Panc1 (cell line): ENCODE measurements around the gene ODC1. TPM values are rescaled to one million over a fixed set of nuclear protein-coding genes. Genes with fewer than 3 reads are reported as not detected.

Experiments used
- ATAC-seq: fragments of 200-7000 bp; cut with Tn5 transposase; 2 replicates; pipeline ENCODE4 v1.9.1; 2020; ENCODE audit warnings: mild to moderate bottlenecking, moderate library complexity
- BruUV-seq: library from RNA; stranded (reverse); fragments of 400-500 nt; replicated peaks from 2 replicates; lab custom pipeline; 2021; lab: Mats Ljungman, UMichigan
- CTCF ChIA-PET: fragments of 300-600 bp; sonication (Branson Sonifier 250); formaldehyde crosslinking; loops from one replicate; lab custom pipeline; 2022; ENCODE audit warnings: antibody characterized with exemption; lab: Charles Lee
- POLR2A ChIA-PET: fragments of 300-600 bp; sonication (Branson Sonifier 250); formaldehyde crosslinking; loops from one replicate; lab custom pipeline; 2022; ENCODE audit warnings: antibody characterized with exemption; lab: Charles Lee
- DNase-seq: peaks from one replicate; pipeline ENCODE4 v3.0.0-alpha.2; 2010; ENCODE audit warnings: low read depth, low spot score
- H3K27ac ChIP-seq: 2 replicates; pipeline ENCODE4 v1.5.1; 2011; ENCODE audit warnings: mild to moderate bottlenecking, low read length, inconsistent platforms
- H3K27me3 ChIP-seq: fragments of 200-500 bp; sonication (Bioruptor generic); 2 replicates; pipeline ENCODE4 v1.6.0; 2014; ENCODE audit warnings: low read length, inconsistent platforms; ENCODE audit not compliant: control insufficient read depth, insufficient read depth
- H3K36me3 ChIP-seq: fragments of 200-500 bp; sonication (Bioruptor generic); 2 replicates; pipeline ENCODE4 v1.5.1; 2014; ENCODE audit warnings: inconsistent platforms, mild to moderate bottlenecking, low read length, moderate library complexity; ENCODE audit not compliant: control insufficient read depth, insufficient read depth
- H3K4me1 ChIP-seq: 2 replicates; pipeline ENCODE4 v1.5.1; 2011; ENCODE audit warnings: inconsistent platforms, mild to moderate bottlenecking, low read length, moderate library complexity; ENCODE audit not compliant: control insufficient read depth, insufficient read depth
- H3K4me3 ChIP-seq, 2 experiments: 2 replicates each; pipeline ENCODE4 v1.5.1; 2011 to 2012; ENCODE audit warnings: low read depth in 2 of 2, low read length in 2 of 2, mild to moderate bottlenecking in 2 of 2, inconsistent platforms in 1 of 2, moderate library complexity in 1 of 2
- H3K9me3 ChIP-seq: fragments of 200-500 bp; sonication (Bioruptor generic); 2 replicates; pipeline ENCODE4 v1.5.1; 2014; ENCODE audit warnings: low read depth, mild to moderate bottlenecking, inconsistent platforms, low read length, moderate library complexity; ENCODE audit not compliant: control insufficient read depth, insufficient read depth
- CTCF ChIP-seq: fragments of 450-650 bp; IDR thresholded peaks from 2 replicates; pipeline ENCODE4 v1.5.1; 2017; ENCODE audit warnings: mild to moderate bottlenecking
- POLR2AphosphoS5 ChIP-seq: IDR thresholded peaks from 2 replicates; pipeline ENCODE4 v1.6.1; 2012; ENCODE audit warnings: mild to moderate bottlenecking, low read depth, low read length, moderate library complexity
- REST ChIP-seq, 2 experiments: IDR thresholded peaks; 2 replicates each; pipeline ENCODE4 v1.6.1; 2011 to 2012; ENCODE audit warnings: low read depth in 2 of 2, control low read depth in 1 of 2, low read length in 1 of 2, mild to moderate bottlenecking in 1 of 2, moderate library complexity in 1 of 2; ENCODE audit not compliant: insufficient read depth in 1 of 2
- SIN3A ChIP-seq: IDR thresholded peaks from 2 replicates; pipeline ENCODE4 v1.6.1; 2012; ENCODE audit warnings: low read depth, mild to moderate bottlenecking, low read length, moderate library complexity, borderline replicate concordance; ENCODE audit not compliant: insufficient read depth
- TCF7L2 ChIP-seq: IDR thresholded peaks from 2 replicates; pipeline ENCODE4 v1.6.1; 2011; ENCODE audit warnings: mild to moderate bottlenecking, low read depth, low read length, inconsistent platforms
- in situ Hi-C: cut with HindIII; loops from 2 replicates; pipeline ENCODE4 v1.10.0; 2016; ENCODE audit warnings: low sequenced_read_pairs, low pct_unique_long_range_greater_than_20kb
- intact Hi-C: fragments of 100-400 bp; cut with micrococcal nuclease; formaldehyde crosslinking; loops from one replicate; pipeline ENCODE4 v1.10.0; 2022; ENCODE audit not compliant: unreplicated experiment
- total RNA-seq: library from RNA; stranded (reverse); gene quantifications from one replicate; pipeline ENCODE4 v1.2.1, GENCODE V29; 2021; ENCODE audit not compliant: unreplicated experiment

The ODC1 gene
- total RNA-seq, 1 experiment from 2014 or later, result 159 TPM

GRCh38 chr2:10424916-10425505 lies 23.1 kb downstream of the ODC1 start:
- ATAC-seq, result no peak; the same call in 1 of the 2 replicates
- BruUV-seq, result no TSS peak
- Histone ChIP-seq H3K4me3 (no peak overlapping the region), H3K9me3 (no peaks in the 10 kb centered on the region), H3K36me3 (no peaks in the 10 kb centered on the region), H3K27me3 (no peaks in the 10 kb centered on the region), H3K4me1 (peaks cover 58% of the 10 kb centered on the region), H3K27ac (peak overlapping the region; percentile 84)
- in situ Hi-C loops (loop anchor here (25.0 kb wide), 1 partner anchor 313 kb away; the partner anchor contains the start of gene RRM2), intact Hi-C loops (no loop called here)
- ChIA-PET POLR2A (no interaction called here), CTCF (no interaction called here)
- DNase-seq, result no peak
- TF ChIP-seq TCF7L2 (no peak), CTCF (no peak), REST (IDR thresholded peaks at IDR 0.05; ENCODE audit: insufficient read depth in 1 of 2, low read depth in 2 of 2, low read length in 1 of 2) (no peak), SIN3A (0 out of 2 replicates have a peak, but pooled peaks have one; percentile 13), POLR2AphosphoS5 (no peak)

DNA sequence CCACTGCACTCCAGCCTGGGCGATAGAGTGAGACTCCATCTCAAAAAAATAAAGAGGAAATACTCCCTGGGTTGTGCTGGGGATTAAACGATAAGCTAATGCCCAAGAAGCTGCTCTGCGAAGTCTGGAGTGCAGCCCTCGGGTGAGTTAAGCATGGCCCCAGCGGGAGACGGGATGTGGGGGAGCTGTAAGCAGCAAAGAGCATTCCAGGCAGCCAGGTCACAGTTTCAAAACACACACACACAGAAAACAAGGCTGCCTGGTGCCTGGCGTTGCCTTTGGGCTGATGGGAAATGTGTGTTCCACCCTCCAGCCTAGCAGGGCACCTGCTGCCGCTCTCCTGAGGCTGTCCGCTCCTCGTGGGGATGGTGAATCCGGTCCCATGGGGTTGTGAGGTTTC lies 24.1 kb downstream of the ODC1 start:
- intact Hi-C loops, result no loop called here
- Histone ChIP-seq H3K36me3 (no peaks in the 10 kb centered on the region), H3K27me3 (no peaks in the 10 kb centered on the region), H3K4me3 (no peak overlapping the region), H3K9me3 (no peaks in the 10 kb centered on the region), H3K27ac (peak overlapping the region; percentile 84), H3K4me1 (peaks cover 62% of the 10 kb centered on the region)
- ATAC-seq, result peak; percentile 67
- in situ Hi-C loops, result no loop called here
- DNase-seq, result no peak
- TF ChIP-seq POLR2AphosphoS5, result peak; percentile 56; the same call in 1 of the 2 replicates
- no peak for TF ChIP-seq CTCF
- TF ChIP-seq SIN3A, result peak; percentile 38; the same call in 1 of the 2 replicates
- no TSS peak for BruUV-seq
- POLR2A ChIA-PET, result interaction anchor here (0.7 kb wide), 1 partner anchor 460 kb away, joined by 3 read pairs; no protein-coding TSS in a partner anchor
- CTCF ChIA-PET, result interaction anchor here (0.6 kb wide), 1 partner anchor 160 kb away, joined by 3 read pairs; no protein-coding TSS in a partner anchor
